Caki2 (cell line): ENCODE measurements around the gene NFILZ. TPM values are rescaled to one million over a fixed set of nuclear protein-coding genes. Genes with fewer than 3 reads are reported as not detected.
"Not testable (repeated sequence)": the region's sequence is repeated elsewhere in the genome, so short reads cannot be mapped to it uniquely, and the experiment has no call there.

Experiments used
- DNase-seq: peaks from one replicate; pipeline ENCODE4 v3.0.0-alpha.2; 2015; ENCODE audit warnings: low read depth
- in situ Hi-C: cut with HindIII; loops from 2 replicates; pipeline ENCODE4 v1.10.0; 2016; ENCODE audit warnings: low sequenced_read_pairs, low pct_unique_long_range_greater_than_20kb, mixed read lengths
- total RNA-seq: library from RNA; depleted of rRNA; stranded (reverse); fragments of >200 nt; shearing (Covaris generic); gene quantifications from 2 replicates; pipeline ENCODE4 v1.2.3, GENCODE V29; 2014; ENCODE audit warnings: low replicate concordance

Gene NFILZ
- total RNA-seq, 1 experiment from 2014 or later = not detected

DNA sequence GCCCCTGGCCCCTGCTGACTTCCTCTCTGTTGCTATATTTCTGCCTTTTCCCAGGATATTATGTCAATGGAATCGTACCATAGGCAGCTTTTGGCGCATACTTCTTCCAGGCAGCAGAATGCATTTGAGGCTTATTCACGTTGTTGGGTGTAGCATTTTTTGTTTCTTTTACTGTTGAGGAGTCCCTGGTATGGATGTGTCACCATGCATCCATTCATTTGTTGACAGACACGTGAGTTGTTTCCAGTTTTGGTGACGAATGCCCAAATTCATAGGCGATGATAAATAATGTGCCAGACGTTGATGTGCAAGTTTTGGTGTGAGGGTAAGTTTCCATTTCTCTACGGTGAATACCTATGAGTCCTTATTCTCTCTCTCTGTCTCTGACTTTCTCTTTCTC, 5.0 kb downstream of the NFILZ start:
- no peak for DNase-seq
- in situ Hi-C loops = no loop called here

DNA sequence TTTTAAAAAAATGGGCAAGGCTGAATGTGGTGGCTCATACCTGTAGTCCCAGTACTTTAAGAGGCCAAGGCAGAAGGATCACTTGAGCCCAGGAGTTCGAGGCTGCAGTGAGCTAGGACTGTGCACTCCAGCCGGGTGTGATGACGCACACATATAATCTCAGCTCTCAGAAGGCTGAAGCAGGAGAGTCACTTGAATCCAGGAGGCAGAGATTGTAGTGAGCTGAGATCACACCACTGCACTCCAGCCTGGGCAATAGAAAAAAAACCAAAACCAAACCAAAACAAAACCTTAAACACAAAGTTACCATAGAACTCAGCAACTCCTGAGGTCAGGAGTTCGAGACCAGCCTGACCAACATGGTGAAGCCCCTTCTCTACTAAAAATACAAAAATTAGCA, 6.6 kb downstream of the NFILZ start:
- DNase-seq, in situ Hi-C loops: not testable (repeated sequence)

DNA sequence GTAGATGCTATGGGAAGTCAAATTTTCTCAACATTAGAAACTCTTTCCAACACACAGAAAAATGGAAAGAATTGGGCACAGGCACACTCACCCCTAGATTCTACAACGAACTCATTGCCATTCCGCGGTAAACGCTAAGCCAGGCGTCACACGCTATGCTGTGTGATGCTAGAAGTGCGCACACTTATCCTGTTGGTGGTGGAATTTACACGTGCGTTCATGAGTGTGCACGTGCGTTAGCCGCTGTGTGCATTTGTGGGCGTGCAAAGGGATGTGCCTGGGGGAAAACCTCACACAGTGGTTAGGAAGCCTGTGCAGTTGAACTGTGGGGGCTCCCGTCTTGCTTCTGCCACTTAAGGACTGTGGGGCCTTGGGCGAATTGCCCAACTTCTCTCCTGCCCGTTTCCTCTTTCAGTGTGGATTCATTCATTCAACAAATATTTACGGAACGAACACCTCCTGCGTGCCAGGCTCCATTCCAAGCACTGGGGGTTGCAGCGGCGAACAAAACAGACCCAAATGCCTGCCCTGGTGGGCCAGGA, 7.7 kb downstream of the NFILZ start:
- in situ Hi-C loops = no loop called here
- no peak for DNase-seq

DNA sequence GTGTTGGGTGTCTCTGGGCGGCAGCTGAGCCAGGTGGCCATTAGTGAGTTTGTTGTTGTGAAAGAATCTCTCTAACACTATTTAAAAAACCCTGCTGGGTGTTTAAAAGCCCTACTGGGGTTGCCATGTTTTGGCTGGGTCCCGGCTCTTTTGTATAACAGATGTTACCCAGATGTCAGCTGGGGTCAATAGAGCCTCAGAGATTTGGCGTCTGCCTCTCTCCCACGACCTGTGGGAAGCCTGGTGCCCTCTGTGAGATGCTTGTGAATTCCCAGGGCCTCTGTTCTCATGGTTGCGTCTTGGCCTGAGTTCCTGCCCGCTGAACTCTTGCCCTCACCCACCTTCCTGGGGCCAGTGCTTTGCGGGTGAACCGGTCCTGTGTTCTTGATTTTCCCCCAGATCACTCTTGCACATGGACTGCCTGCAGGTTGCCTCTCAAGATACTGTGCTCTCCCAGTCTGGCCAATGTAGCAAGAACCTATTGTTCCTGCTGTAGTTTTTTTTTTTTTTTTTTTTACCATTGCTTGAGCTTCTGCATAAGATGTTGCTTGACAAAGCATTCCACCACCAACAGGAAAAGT, 9.5 kb downstream of the NFILZ start:
- in situ Hi-C loops = no loop called here
- DNase-seq = no peak

DNA sequence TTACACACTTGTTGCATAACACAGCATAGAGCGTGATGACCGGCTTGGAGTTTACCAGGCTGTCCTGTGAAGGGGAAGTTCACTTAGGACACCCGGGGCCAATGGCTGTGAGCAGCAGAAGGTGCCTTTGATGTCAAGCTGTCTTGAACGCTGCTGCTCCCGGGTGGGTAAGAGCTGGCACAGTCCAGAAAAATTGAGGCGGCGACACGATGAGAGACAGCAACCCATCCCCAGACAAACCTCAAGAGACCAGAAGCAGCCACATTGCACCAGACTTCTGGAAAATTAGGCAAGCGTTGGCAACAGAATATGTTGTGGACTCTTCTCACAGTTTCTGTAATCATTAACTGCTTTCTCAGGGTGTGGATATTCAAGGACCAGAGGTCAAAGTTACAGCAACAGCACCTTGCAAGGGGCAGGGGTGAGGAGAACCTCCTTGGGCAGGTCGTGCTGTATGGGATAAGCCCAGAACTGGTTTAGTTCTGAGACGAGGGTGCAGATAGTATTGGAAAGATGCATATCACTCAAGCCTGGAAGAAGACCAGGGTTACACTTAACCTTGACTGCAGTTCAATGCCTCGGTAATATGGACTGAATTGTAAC, 10.1 kb downstream of the NFILZ start:
- DNase-seq = no peak
- in situ Hi-C loops = no loop called here

DNA sequence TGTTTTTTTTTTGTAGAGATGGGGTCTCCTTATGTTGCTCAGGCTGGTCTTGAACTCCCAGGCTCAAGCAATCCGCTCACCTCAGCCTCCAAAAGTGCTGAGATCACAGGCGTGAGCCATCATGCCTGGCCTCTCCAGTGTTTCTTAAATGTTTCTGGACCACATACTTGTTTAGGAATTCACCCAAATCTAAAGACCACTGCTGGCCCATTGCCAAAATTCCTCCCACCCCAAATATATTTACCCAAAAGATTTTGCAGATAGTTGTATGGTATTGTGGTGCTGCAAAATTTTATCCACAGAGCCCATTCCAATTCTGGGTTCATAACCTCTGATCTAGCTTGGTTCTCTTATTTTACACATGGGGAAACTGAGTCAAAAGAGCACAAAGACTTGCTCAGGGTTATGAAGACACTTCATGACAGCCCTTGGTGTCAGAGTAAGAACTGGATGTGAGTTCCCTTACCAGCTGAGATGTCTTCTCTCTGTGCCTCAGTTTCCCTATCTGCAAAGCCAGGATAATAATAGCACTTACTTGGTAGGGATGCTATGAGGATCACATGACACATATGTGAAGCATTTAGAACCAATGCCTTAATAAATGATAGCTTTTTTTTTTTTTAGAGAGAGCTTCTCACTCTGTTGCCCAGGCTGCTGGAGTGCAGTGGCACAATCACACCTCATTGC, 10.9 kb downstream of the NFILZ start:
- DNase-seq = no peak
- in situ Hi-C loops = no loop called here

DNA sequence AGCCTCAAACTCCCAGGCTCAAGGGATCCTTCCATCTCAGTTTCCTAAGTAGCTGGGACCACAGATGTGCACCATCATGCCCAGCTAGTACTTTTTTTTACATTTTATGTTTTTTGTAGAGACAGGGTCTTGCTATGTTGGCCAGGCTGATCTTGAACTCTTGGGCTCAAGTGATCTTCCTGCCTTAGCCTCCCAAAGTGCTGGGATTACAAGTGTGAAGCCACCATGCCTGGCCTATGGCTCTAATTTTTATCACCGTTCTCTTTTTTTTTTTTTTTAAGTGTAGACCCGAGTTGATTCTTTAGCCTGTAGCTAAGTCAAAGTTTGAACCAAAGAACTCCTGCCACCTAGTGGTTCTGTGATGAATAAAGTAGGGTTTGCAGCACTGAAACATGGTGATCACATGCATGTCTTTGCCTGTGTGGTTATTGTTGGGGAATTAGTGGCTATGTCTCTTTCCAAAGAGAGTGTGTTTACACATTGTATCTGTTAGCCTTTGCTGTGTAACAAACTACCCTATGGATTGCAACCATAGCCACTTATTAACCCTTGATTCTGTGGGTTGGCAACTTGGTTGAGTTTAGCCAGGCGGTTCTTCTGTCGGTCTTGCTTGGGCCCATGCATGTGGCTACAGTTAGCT, 11.6 kb downstream of the NFILZ start:
- DNase-seq = peak; percentile 14
- in situ Hi-C loops = no loop called here

DNA sequence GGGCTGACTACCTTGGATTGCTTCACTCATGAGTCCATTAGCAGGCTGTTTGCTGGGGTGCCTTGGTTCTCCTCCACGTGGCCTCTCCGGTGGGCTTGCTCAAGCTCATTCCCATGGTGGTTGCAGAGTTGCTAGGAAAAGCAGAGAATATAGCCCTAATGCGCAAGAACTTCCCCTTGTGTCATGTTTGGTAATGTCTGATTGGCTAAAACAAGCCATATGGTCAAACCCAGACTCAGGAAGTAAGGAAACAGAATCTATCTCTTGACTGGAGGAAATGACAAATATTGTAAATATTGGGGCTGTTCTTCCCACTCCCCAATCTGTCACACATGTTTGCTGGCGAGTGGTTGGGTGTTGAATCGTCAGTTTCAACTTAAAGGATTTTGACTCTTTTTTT, 12.1 kb downstream of the NFILZ start:
- no peak for DNase-seq
- in situ Hi-C loops = no loop called here

DNA sequence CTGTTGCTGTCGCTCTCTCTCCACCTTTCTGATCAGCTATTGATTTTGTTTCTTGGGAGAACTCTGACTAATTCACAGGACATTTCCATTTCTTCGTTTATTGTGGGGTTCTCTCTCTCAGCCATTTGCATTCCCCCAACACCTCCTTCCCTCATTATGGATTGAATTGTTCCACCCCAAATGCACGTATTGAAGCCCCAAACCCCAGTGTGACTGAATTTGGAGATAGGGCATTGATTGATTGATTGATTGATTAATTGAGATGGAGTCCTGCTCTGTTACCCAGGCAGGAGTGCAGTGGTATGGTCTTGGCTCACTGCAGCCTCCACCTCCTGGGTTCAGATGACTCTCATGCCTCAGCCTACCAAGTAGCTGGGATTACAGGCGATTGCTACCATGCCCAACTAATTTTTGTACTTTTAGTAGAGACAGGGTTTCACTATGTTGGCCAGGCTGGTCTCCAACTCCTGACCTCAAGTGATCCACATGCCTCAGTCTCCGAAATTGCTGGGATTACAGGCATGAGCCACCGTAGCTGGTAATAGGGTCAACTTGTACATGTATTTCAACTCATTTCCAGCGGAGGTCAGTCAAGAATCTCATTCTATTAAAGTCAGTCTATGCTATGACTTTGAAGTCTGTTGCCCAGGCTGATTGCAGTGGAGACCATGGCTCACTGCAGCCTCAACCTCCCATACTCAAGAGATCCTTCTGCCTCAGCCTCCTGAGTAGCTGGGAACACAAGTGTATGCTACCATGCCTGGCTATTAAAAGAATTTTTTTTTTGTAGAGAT, 13.6 kb downstream of the NFILZ start:
- DNase-seq = no peak
- in situ Hi-C loops = no loop called here

DNA sequence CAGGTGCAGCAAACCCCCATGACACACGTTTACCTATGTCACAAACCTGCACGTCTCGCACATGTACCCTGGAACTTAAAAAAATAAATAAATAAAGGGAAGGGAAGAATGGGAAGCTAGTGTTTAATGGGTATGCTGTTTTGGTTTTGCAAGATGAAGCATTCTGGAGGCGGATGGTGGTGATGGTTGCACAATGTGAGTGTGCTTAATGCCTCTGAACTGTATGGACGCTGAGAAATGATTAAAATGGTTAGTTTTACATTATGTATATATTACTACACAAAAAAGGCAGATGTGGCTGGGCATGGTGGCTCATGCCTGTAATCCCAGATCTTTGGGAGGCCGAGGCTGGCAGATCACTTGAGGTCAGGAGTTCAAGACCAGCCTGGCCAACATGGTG, 17.8 kb downstream of the NFILZ start:
- in situ Hi-C loops = no loop called here

DNA sequence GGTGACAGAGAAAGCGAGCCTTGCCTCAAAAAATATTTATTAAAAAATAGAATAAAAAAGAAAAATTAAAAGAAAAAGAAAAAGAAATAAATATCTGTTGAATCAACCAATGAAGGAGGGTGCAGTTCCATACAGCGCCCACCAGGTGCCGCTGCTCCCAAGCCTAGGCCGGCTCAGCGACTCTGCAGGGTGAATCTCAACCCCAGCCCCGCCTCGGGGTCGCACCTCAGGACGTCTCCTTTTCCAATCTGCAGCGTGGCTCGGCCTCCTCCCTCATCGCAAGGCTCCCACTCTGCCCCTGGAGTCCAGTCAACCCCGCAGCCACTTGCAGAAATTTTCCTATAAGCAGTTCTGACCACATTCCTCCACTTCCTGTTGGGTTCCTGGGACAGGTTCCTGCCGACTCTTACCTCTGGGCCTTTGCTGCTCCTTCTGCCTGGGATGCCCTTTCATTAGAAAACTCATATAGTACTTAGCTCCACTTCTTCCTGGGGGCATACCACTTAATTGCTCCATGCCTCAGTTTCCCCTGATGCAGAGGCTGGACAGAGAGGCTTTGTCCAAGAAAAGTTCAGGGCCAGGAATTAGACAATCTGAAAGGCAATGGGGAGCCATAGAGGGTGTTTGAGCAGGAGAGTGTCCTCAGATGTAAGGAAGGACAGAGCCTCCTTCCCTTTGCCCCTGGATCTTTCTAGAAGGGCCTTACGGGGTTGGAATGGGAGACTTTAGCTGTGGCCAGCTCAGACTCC, 24.3 kb downstream of the NFILZ start:
- DNase-seq = peak; percentile 26
- in situ Hi-C loops = no loop called here

More for the DNA sequence above, 17.8 kb downstream of the NFILZ start:
- no peak for DNase-seq

DNA sequence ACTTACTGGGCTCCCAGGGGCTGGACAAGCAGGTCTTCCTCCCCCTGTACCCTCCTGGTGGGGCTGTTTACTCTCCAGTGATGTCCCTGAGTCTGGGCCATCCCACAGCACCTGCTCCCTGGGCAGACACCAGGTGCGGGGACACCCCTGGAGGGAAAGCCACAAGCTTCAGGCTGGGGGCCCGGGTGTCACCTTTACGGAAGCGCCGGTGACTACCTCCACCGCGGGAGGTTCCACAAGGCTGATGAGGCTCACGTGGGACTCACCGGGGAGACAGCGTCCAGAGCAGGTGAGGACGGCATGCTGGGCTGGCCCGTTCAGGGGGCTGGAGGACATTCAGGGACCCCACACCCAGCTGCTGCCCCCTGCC, 24.9 kb downstream of the NFILZ start:
- in situ Hi-C loops = no loop called here
- no peak for DNase-seq

DNA sequence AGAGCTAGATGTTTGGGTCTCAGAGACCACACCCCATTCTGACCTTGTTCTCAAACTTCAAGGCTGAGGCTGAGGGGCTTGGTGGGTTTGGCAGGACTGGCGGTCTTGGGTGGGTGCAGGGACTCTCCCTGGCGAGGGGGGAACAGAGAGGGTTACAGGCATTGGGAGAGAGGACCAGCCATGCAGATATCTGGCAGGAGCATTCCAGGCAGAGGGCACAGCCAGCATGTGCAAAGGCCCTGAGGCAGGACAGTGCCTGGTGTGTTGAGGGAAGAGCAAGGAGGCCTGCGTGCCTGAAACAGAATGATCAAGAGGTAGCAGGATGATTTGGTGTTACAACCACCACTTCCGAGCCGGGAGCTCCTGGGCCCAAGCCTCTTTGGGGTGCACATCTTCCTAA, 27.4 kb downstream of the NFILZ start:
- no peak for DNase-seq
- in situ Hi-C loops = no loop called here

DNA sequence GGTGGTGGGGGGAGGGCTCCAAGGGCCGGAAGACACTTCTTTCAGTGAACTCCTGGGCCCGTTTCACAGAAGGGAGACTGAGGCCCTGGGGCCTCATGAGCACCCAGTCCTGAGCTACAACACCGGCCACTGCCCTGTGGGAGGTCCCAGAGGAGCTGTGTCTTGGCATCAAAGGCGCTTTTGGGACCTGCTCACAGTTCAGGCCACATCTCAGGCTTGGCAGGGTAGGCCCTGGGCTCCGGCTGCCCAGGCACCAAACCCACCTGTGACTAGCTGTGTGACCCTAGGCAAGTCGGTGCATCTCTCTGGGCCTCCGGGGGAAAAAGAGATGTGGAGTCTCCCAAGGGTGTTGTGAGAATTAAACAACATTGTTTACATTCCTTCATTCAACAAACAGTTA, 29.5 kb downstream of the NFILZ start:
- in situ Hi-C loops = no loop called here
- DNase-seq = no peak

DNA sequence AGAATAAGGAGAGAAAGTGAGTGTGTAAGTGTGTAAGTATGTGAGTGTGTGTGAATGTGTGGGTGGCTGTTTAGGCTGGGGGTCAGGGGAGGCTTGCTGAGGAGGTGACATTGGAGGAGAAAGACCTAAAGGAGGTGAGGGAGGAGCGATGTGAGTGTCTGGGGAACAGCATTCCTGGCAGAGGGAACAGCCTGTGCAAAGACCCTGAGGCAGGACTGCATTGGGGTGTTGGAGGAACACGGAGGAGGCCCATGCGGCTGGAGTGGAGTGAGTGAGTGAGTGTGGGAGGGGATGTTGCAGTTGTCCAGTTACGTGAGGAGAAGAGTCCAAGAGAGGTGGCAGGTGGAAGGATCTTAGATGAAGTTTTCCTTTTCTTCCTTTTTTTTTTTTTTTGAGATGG, 31.8 kb downstream of the NFILZ start:
- no peak for DNase-seq
- in situ Hi-C loops = no loop called here

DNA sequence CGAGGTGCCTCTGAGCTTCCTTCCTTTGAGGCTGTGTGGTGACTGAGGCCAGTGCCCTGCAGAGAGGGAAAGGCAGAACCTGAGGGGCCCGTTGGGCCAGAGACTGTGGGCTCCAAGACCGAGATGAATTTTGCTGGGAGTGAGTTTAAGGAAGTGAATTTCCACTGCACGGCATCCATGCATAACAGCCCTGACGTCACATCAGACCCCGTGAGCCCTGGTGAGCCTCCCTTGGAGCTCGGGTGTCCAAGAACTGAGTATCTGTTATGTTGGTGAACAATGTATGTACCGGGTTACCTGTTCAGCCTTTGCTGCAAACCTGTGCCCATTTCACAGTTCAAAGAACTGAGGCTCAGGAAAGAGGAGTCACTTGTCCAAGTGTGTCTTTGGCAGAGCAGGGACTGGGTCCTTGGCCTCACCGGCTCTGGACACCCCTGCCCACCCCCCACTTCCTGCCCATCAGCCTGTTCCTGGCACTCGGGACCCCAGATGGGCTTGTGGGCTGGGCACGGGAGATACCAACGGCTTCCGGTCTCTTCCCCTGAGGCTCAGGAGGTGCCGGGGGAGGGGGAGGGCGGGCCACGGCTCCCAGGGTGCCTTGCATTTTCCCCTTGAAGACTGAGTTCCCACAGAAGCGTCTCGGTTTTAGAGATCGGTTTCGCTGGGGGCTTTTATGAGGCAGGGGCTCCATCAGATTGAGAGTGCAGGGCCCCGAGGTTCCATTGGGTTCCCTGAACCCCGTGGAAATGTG, 33.7 kb downstream of the NFILZ start:
- DNase-seq = no peak
- in situ Hi-C loops = no loop called here

DNA sequence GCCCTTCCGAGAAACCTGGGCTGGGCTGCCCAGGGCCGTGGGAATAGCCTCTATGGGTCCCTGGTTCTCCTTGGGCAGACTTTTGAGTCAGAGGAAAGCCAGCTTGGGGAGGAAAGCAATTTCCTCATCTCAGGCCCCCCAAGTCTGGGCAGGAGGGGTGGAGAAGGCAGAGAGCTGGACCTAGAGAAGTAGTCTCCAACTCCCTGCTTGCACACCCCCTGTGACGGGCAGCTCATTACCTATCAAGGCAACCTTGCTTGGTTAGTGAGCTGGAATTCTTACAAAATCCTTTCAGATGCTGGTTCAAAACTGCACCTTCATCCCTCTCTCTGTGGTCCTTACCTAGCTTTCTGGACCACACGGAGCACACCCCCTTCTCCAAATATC, 34.2 kb downstream of the NFILZ start:
- in situ Hi-C loops = no loop called here
- no peak for DNase-seq
